Anterior cingulate cortex (tissue), 58 donors: ENCODE data around the gene RAB34.

ENCODE experiments used
- DNase-seq, 58 donors: peaks; one replicate each; lab custom pipeline; 2025; lab: John Stamatoyannopoulos, UW

The RAB34 gene

GRCh38 chr17:28693869-28694268 lies 23.8 kb downstream of the RAB34 start:
- DNase-seq: peak in 24 of 58 donors; percentile 2 to 74 (median 24)

GRCh38 chr17:28689011-28689410 lies 28.7 kb downstream of the RAB34 start:
- no peak for DNase-seq

- DNase-seq: no peak
Observed at GRCh38 chr17:28688481-28688880, 29.2 kb downstream of the RAB34 start.

GRCh38 chr17:28686296-28686695 lies 31.4 kb downstream of the RAB34 start:
- no peak for DNase-seq

GRCh38 chr17:28685366-28685765 lies 32.3 kb downstream of the RAB34 start:
- no peak for DNase-seq

DNA sequence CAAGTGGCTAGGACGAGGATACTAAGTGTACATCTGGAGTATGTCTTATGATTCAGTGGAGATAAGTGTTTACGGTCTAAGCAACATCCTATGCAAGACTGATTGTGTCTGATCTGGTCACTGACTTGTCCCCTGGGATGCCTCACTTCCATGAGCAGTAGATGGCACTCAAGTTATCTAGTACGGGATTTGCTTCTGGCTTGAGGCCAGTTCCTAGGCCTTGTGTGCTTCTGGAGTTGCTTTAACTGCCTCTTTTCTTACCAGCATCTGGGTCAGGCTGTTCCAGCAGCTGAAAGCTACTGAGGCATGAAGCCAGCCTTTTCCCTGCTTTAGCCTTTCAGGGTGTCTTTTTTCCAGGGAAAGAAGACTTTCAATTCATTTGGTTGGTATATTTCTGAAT lies 32.7 kb downstream of the RAB34 start:
- DNase-seq: peak in 53 of 58 donors; percentile 15 to 92 (median 72)

DNA sequence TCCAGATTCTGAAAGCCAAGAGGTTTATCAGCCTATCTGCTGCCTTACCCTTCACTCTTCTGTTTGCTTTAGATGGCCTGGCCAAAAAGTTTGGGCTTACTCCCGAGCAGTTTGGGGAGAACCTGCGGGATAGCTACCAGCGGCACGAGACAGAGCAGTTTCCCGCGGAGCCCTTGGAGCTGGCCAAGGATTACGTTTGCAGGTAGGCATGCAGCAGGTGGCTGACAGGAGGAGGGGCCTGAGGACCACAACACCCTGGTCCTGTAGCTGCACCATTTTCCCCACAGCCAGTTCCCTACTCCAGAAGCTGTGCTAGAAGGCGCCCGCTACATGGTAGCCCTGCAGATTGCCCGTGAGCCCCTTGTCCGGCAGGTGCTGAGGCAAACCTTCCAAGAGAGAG lies 35.0 kb downstream of the RAB34 start:
- DNase-seq: no peak

DNA sequence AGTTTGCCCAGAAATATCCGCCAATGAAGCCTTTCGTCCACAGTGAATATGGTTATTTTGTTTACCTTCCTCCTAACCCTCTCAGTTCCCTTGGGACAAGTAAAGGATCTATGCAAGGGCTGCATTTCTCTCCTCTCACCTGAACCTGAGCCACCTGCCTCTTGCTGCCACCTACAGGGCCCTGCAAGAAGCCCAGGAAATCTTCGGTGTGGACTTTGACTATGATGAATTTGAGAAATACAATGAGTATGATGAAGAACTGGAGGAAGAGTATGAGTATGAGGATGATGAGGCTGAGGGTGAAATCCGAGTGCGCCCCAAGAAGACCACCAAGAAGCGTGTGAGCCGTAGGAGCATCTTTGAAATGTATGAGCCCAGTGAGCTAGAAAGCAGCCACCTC lies 41.7 kb downstream of the RAB34 start:
- DNase-seq: no peak

- DNase-seq: no peak
Observed at GRCh38 chr17:28675490-28675889, 42.2 kb downstream of the RAB34 start.

DNA sequence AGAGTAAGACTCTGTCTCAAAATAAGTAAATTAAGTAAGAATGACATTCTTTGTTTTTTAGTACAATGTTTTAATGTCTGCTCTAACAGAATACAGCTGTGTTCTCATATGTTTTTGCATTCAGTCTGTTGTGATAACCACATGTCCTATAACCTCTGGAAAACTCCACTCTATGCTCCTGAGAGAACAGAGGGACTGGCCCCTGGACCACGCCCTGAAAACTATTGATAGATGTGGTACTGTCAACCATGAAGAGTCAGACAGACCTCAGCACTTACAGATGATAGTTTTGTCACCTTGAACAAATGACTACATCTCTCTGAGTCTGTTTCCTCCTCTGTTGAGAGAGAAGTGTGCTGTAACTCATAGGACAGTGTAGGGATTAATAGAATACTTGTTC lies 47.8 kb downstream of the RAB34 start:
- no peak for DNase-seq

GRCh38 chr17:28667870-28668269 lies 49.8 kb downstream of the RAB34 start:
- no peak for DNase-seq

GRCh38 chr17:28665994-28666393 lies 51.7 kb downstream of the RAB34 start:
- no peak for DNase-seq
